Endodermal cell (in vitro differentiated cells): ENCODE results near the gene GPR34. TPM values are rescaled to one million over a fixed set of nuclear protein-coding genes. Genes with fewer than 3 reads are reported as not detected.
"Not testable (repeated sequence)": the region's sequence is repeated elsewhere in the genome, so short reads cannot be mapped to it uniquely, and the experiment has no call there.

ENCODE experiments used
- DNase-seq: peaks from one replicate; pipeline ENCODE4 v3.0.0-alpha.2; 2017
- H3K27ac ChIP-seq: 2 replicates; pipeline ENCODE4 v1.5.1; 2013; ENCODE audit warnings: mild to moderate bottlenecking, low read depth, low read length, moderate library complexity
- H3K27me3 ChIP-seq: 2 replicates; pipeline ENCODE4 v1.6.1; 2013; ENCODE audit warnings: mild to moderate bottlenecking, low read length, moderate library complexity; ENCODE audit not compliant: insufficient read depth, control insufficient read depth, poor library complexity, severe bottlenecking
- H3K36me3 ChIP-seq: 2 replicates; pipeline ENCODE4 v1.7.0; 2013; ENCODE audit warnings: mild to moderate bottlenecking, low read length, moderate library complexity; ENCODE audit not compliant: control insufficient read depth, insufficient read depth
- H3K4me1 ChIP-seq: one replicate; pipeline ENCODE4 v1.7.0; 2013; ENCODE audit warnings: low read length; ENCODE audit not compliant: control insufficient read depth, insufficient read depth
- H3K4me3 ChIP-seq: 2 replicates; pipeline ENCODE4 v1.5.1; 2013; ENCODE audit warnings: mild to moderate bottlenecking, low read length, moderate library complexity
- H3K9ac ChIP-seq: 2 replicates; pipeline ENCODE4 v1.6.1; 2013; ENCODE audit warnings: mild to moderate bottlenecking, low read length, moderate library complexity; ENCODE audit not compliant: poor library complexity, severe bottlenecking; ENCODE audit errors: extremely low read depth
- H3K9me3 ChIP-seq: 2 replicates; pipeline ENCODE4 v1.6.1; 2013; ENCODE audit warnings: mild to moderate bottlenecking, low read length, moderate library complexity; ENCODE audit not compliant: control insufficient read depth
- H3K27ac Mint-ChIP-seq: 2 replicates; pipeline ENCODE4 v1.8.0; 2020; ENCODE audit warnings: mixed read lengths
- H3K27me3 Mint-ChIP-seq: 2 replicates; pipeline ENCODE4 v1.8.0; 2021; ENCODE audit warnings: mild to moderate bottlenecking, mixed read lengths; ENCODE audit not compliant: insufficient read depth
- H3K36me3 Mint-ChIP-seq: 2 replicates; pipeline ENCODE4 v1.8.0; 2020; ENCODE audit warnings: low read depth, mixed read lengths
- H3K4me1 Mint-ChIP-seq: 2 replicates; pipeline ENCODE4 v1.8.0; 2020; ENCODE audit warnings: mixed read lengths
- H3K4me3 Mint-ChIP-seq: 2 replicates; pipeline ENCODE4 v1.8.0; 2020; ENCODE audit warnings: mild to moderate bottlenecking, moderate library complexity, mixed read lengths
- H3K9me3 Mint-ChIP-seq: 2 replicates; pipeline ENCODE4 v1.8.0; 2020; ENCODE audit warnings: mild to moderate bottlenecking, mixed read lengths
- WGBS, 2 experiments: methylation state at CpG; one replicate each; pipeline versions ENCODE4 v1.1.5 to v1.1.7; 2013; ENCODE audit warnings: missing lambda C conversion rate in 2 of 2, mixed read lengths in 1 of 2; ENCODE audit not compliant: insufficient coverage in 1 of 2, insufficient read length in 1 of 2; 5-methylcytosine and 5-hydroxymethylcytosine counted together
- long read RNA-seq, 4 experiments: library from polyadenylated mRNA in 2 of 4; library from RNA in 1 of 4; library from capped mRNA in 1 of 4; stranded (forward) in 3 of 4; unstranded in 1 of 4; transcript quantifications; one replicate each; pipeline ENCODE4 v2.0.0, GENCODE V29; 2020 to 2021; ENCODE audit warnings: inconsistent platforms in 1 of 4
- polyA plus RNA-seq, 2 experiments: library from polyadenylated mRNA; stranded (reverse); fragments of 50-300 nt; gene quantifications; one replicate each; pipeline ENCODE4 v1.2.3, GENCODE V29; 2013
- total RNA-seq, 2 donors: library from RNA; stranded (reverse); fragmentation: NEBNext Ultra II Directional in 1 of 2; extraction: Animal tissue kit (Norgen Biotek cat#: 25700) in 1 of 2; gene quantifications; 2 replicates in 1 of 2; 3 replicates in 1 of 2; pipeline ENCODE4 v1.2.1, GENCODE V29; 2021
- TF ChIP-seq, protein P1 (sequence below): fragments of 200-600 bp; sonication (generic); conservative IDR thresholded peaks from 2 replicates; pipeline ENCODE4 v1.5.0; 2021; ENCODE audit warnings: antibody characterized with exemption, mild to moderate bottlenecking

The GPR34 gene, protein sequence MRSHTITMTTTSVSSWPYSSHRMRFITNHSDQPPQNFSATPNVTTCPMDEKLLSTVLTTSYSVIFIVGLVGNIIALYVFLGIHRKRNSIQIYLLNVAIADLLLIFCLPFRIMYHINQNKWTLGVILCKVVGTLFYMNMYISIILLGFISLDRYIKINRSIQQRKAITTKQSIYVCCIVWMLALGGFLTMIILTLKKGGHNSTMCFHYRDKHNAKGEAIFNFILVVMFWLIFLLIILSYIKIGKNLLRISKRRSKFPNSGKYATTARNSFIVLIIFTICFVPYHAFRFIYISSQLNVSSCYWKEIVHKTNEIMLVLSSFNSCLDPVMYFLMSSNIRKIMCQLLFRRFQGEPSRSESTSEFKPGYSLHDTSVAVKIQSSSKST
- total RNA-seq: not detected
- not detected for polyA plus RNA-seq (2013, experiment 1 of 2)
- polyA plus RNA-seq (2013, experiment 2 of 2): not detected
- long read RNA-seq, experiment 1: 0 reads
- long read RNA-seq, experiment 2, partial matches to known transcripts: 0 of 1 reads
- long read RNA-seq, experiment 2, other reads (novel, unspliced or antisense): 1 of 1 reads
- long read RNA-seq, experiment 3: 0 reads
- long read RNA-seq, experiment 4: 0 reads

DNA sequence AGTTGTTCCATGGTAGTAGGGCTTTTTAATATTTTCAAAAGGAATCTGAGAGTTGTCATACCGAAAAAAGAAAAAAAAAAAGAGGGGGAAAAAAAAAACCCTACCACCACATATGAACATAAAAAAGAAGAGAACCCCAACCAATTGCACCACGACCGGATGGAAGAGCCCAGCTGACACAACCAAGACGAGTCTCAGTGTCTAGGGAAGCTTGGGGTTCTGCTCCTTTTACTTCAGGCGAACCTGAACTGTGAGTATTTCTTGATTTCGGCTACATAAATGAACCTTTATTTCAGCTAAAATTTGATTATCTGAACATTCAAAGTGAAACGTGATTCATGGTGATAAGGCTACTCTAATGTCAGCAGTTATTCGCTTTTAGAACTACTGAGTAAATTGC lies at the start of gene GPR34:
Gene GPR34 (plus strand): TSS at position 139 of the 400 bp plus-strand sequence. CDS start 6,661 bp downstream, outside the sequence.
- Histone ChIP-seq H3K9ac (no peak within 1 kb of the TSS), H3K27ac (no peak within 1 kb of the TSS), H3K36me3 (no peaks in the 10 kb centered on the region), H3K27me3 (no peaks in the 10 kb centered on the region), H3K4me3 (no peak within 1 kb of the TSS), H3K4me1 (no peaks in the 10 kb centered on the region), H3K9me3 (no peaks in the 10 kb centered on the region)
- Mint-ChIP-seq H3K4me3 (no peak within 1 kb of the TSS), H3K27me3 (no peaks in the 10 kb centered on the region), H3K9me3 (peaks cover 35% of the 10 kb centered on the region), H3K27ac (no peak within 1 kb of the TSS), H3K36me3 (peaks cover 5% of the 10 kb centered on the region), H3K4me1 (peaks cover 3% of the 10 kb centered on the region)
- TF ChIP-seq, protein P1, sequence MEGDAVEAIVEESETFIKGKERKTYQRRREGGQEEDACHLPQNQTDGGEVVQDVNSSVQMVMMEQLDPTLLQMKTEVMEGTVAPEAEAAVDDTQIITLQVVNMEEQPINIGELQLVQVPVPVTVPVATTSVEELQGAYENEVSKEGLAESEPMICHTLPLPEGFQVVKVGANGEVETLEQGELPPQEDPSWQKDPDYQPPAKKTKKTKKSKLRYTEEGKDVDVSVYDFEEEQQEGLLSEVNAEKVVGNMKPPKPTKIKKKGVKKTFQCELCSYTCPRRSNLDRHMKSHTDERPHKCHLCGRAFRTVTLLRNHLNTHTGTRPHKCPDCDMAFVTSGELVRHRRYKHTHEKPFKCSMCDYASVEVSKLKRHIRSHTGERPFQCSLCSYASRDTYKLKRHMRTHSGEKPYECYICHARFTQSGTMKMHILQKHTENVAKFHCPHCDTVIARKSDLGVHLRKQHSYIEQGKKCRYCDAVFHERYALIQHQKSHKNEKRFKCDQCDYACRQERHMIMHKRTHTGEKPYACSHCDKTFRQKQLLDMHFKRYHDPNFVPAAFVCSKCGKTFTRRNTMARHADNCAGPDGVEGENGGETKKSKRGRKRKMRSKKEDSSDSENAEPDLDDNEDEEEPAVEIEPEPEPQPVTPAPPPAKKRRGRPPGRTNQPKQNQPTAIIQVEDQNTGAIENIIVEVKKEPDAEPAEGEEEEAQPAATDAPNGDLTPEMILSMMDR: no peak
- no peak for DNase-seq
- 94 to 100% methylated on average over 4 to 7 of the region's 8 CpGs for WGBS, 2 experiments

DNA sequence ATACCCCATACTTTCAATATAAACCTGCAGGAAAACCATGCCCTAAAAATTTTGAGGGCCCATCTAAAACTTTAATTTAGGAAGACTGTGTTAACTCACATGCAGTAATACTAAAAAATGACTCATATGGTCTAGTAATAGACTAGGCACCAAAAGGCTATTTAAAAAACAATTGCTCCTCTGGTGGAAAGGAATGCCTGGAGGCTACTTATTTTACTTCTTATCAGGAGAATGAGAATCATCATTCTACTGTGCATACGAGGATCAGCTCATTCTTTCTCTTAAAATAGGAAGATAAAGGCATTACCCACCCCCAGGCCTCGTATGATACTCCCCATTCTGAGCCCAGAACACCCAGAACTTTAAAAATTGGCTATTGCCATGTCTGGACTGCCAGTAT lies 42.6 kb upstream of the GPR34 start:
- H3K4me1 Mint-ChIP-seq, H3K9ac ChIP-seq, H3K27ac Mint-ChIP-seq, H3K27ac ChIP-seq, H3K4me3 ChIP-seq, H3K4me3 Mint-ChIP-seq, H3K4me1 ChIP-seq, H3K27me3 Mint-ChIP-seq, H3K27me3 ChIP-seq, DNase-seq: not testable (repeated sequence)
- peaks cover 12% of the 10 kb centered on the region for H3K36me3 ChIP-seq
- peaks cover 49% of the 10 kb centered on the region for H3K9me3 ChIP-seq
- Mint-ChIP-seq H3K36me3 (peaks cover 69% of the 10 kb centered on the region), H3K9me3 (peaks cover 81% of the 10 kb centered on the region)
- WGBS, 2 experiments: 85% methylated on average over 2 of the region's 2 CpGs; no CpG with 5 or more reads in 1 of the 2 experiments

DNA sequence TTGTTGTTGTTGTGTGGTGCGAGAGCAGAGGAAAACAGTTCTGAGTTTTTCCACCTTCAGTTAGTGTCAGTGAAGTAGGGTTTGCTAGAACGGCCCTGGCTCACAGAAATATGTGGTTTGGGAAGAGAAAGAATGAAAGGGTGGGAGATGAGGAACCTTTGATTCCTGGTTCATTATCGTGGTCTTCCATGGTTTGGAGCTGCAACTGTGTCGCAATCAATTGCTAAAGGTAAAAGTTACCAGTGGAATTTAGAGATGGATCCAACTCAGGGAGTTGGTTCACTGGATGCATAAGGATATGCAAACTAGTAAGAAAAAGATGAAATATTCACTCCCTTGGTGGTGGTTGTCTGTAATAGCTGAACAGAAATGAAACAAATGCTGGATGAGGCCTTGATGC lies 35.6 kb upstream of the GPR34 start:
- Histone ChIP-seq H3K36me3 (peaks cover 30% of the 10 kb centered on the region), H3K27ac (no peak overlapping the region), H3K27me3 (no peaks in the 10 kb centered on the region), H3K4me1 (no peaks in the 10 kb centered on the region), H3K4me3 (no peak overlapping the region), H3K9ac (no peak overlapping the region), H3K9me3 (peaks cover 20% of the 10 kb centered on the region)
- Mint-ChIP-seq H3K4me3 (no peak overlapping the region), H3K36me3 (peaks cover 55% of the 10 kb centered on the region), H3K27ac (no peak overlapping the region), H3K9me3 (peaks cover 66% of the 10 kb centered on the region), H3K4me1 (no peaks in the 10 kb centered on the region), H3K27me3 (no peaks in the 10 kb centered on the region)
- WGBS, 2 experiments: 95 to 100% methylated on average over 3 to 4 of the region's 4 CpGs
- no peak for DNase-seq
- TF ChIP-seq, protein P1: no peak
